ENCODE results near the gene TMEM132C.

The TMEM132C gene

GRCh38 chr12:128603573-128604115 lies 336.7 kb downstream of the TMEM132C start:
- TF ChIP-seq ZBTB7A (IDR thresholded peaks at IDR 0.05; ENCODE audit: low read depth) (no peak), CREB1 (IDR thresholded peaks at IDR 0.05; ENCODE audit: low read depth) (no peak), EP300 (IDR thresholded peaks at IDR 0.05; ENCODE audit: borderline replicate concordance) (no peak), CEBPB (IDR thresholded peaks at IDR 0.05) (no peak), TEAD4 (IDR thresholded peaks at IDR 0.05) (no peak)

- TF ChIP-seq ZBTB7A (IDR thresholded peaks at IDR 0.05; ENCODE audit: low read depth) (no peak), USF1 (IDR thresholded peaks at IDR 0.05) (no peak), TEAD4 (IDR thresholded peaks at IDR 0.05) (no peak), CREB1 (IDR thresholded peaks at IDR 0.05; ENCODE audit: low read depth) (no peak), RAD21 (IDR thresholded peaks at IDR 0.05; ENCODE audit: low read depth) (no peak), EGR1 (IDR thresholded peaks at IDR 0.05) (no peak), MAX (IDR thresholded peaks at IDR 0.05) (no peak), YY1 (IDR thresholded peaks at IDR 0.05; ENCODE audit: low read depth) (no peak)
Measured at GRCh38 chr12:128606051-128606450, 339.1 kb downstream of the TMEM132C start.

- no peak for TF ChIP-seq TCF12 (IDR thresholded peaks at IDR 0.05; ENCODE audit: low read depth)
Measured at GRCh38 chr12:128606538-128606937, 339.6 kb downstream of the TMEM132C start.

GRCh38 chr12:128606970-128607369 lies 340.0 kb downstream of the TMEM132C start:
- TF ChIP-seq MAX (IDR thresholded peaks at IDR 0.05) (no peak), USF1 (IDR thresholded peaks at IDR 0.05) (no peak), NFIC (IDR thresholded peaks at IDR 0.05) (no peak), TCF12 (IDR thresholded peaks at IDR 0.05; ENCODE audit: low read depth) (no peak), RAD21 (IDR thresholded peaks at IDR 0.05; ENCODE audit: low read depth) (no peak), TEAD4 (IDR thresholded peaks at IDR 0.05) (no peak)

- TF ChIP-seq MAX (IDR thresholded peaks at IDR 0.05) (no peak), USF1 (IDR thresholded peaks at IDR 0.05) (no peak), YY1 (IDR thresholded peaks at IDR 0.05; ENCODE audit: low read depth) (no peak), EP300 (IDR thresholded peaks at IDR 0.05; ENCODE audit: borderline replicate concordance) (no peak), EGR1 (IDR thresholded peaks at IDR 0.05) (no peak), REST (IDR thresholded peaks at IDR 0.05; ENCODE audit: low read depth) (no peak), TCF12 (IDR thresholded peaks at IDR 0.05; ENCODE audit: low read depth) (no peak), FOXM1 (IDR thresholded peaks at IDR 0.05; ENCODE audit: borderline replicate concordance, low read depth) (no peak), CREB1 (IDR thresholded peaks at IDR 0.05; ENCODE audit: low read depth) (no peak), RAD21 (IDR thresholded peaks at IDR 0.05; ENCODE audit: low read depth) (no peak), TAF1 (IDR thresholded peaks at IDR 0.05; ENCODE audit: low read depth) (no peak), NFIC (IDR thresholded peaks at IDR 0.05) (no peak), ZBTB7A (IDR thresholded peaks at IDR 0.05; ENCODE audit: low read depth) (no peak), CEBPB (IDR thresholded peaks at IDR 0.05) (no peak), TEAD4 (IDR thresholded peaks at IDR 0.05) (no peak)
Measured at GRCh38 chr12:128607641-128608040, 340.7 kb downstream of the TMEM132C start.

- TF ChIP-seq REST (IDR thresholded peaks at IDR 0.05; ENCODE audit: low read depth), result peak; percentile 79
- TF ChIP-seq TCF12 (IDR thresholded peaks at IDR 0.05; ENCODE audit: low read depth), result no peak
Measured at GRCh38 chr12:128609861-128610260, 342.9 kb downstream of the TMEM132C start.

Measured in Ishikawa (cell line).